Esophagus (tissue), 2 donors: ENCODE measurements around the gene AMPD3. TPM values are rescaled to one million over a fixed set of nuclear protein-coding genes. Genes with fewer than 3 reads are reported as not detected.

ENCODE experiments used
- H3K27ac ChIP-seq, 2 donors: one replicate each; pipeline ENCODE4 v1.5.1; 2013; ENCODE audit warnings: low read depth in 2 of 2, mild to moderate bottlenecking in 2 of 2, inconsistent platforms in 1 of 2, low read length in 1 of 2, moderate library complexity in 1 of 2
- H3K27me3 ChIP-seq, 2 donors: one replicate each; pipeline ENCODE4 v1.6.1; 2013; ENCODE audit warnings: low read length in 2 of 2, control low read depth in 1 of 2, mild to moderate bottlenecking in 1 of 2; ENCODE audit not compliant: insufficient read depth in 2 of 2, control insufficient read depth in 1 of 2
- H3K36me3 ChIP-seq, 2 donors: one replicate each; pipeline ENCODE4 v1.6.1; 2013; ENCODE audit warnings: low read length in 1 of 2; ENCODE audit not compliant: control insufficient read depth in 2 of 2, insufficient read depth in 2 of 2
- H3K4me1 ChIP-seq, 2 donors: one replicate each; pipeline ENCODE4 v1.6.1; 2013; ENCODE audit warnings: low read length in 1 of 2; ENCODE audit not compliant: control insufficient read depth in 2 of 2, insufficient read depth in 2 of 2
- H3K4me3 ChIP-seq, 2 donors: one replicate each; pipeline ENCODE4 v1.5.1; 2013; ENCODE audit warnings: low read length in 2 of 2, mild to moderate bottlenecking in 2 of 2, low read depth in 1 of 2, moderate library complexity in 1 of 2
- H3K9me3 ChIP-seq, 2 donors: one replicate each; pipeline ENCODE4 v1.6.1; 2013; ENCODE audit warnings: mild to moderate bottlenecking in 2 of 2, low read depth in 1 of 2, low read length in 1 of 2, moderate library complexity in 1 of 2; ENCODE audit not compliant: control insufficient read depth in 2 of 2, insufficient read depth in 1 of 2
- whole genome bisulfite sequencing, 2 donors: extraction: QIAGEN DNeasy Blood & Tissue Kit; methylation state at CpG; one replicate each; pipeline ENCODE4 v1.1.7; 2013; 5-methylcytosine and 5-hydroxymethylcytosine counted together
- polyA plus RNA-seq, 2 donors: library from polyadenylated mRNA; stranded (reverse); fragments of 200-250 nt; gene quantifications; one replicate each; pipeline ENCODE4 v1.2.3, GENCODE V29; 2013
- donor health status: healthy with polysubstance abuse.
- donor health status: Bipolar disorder and iron deficiency.

Gene AMPD3
- polyA plus RNA-seq, result 10 to 100 TPM in 1 of 2 donors, 1 to 10 TPM in 1; 4.3 to 11.9 TPM

DNA sequence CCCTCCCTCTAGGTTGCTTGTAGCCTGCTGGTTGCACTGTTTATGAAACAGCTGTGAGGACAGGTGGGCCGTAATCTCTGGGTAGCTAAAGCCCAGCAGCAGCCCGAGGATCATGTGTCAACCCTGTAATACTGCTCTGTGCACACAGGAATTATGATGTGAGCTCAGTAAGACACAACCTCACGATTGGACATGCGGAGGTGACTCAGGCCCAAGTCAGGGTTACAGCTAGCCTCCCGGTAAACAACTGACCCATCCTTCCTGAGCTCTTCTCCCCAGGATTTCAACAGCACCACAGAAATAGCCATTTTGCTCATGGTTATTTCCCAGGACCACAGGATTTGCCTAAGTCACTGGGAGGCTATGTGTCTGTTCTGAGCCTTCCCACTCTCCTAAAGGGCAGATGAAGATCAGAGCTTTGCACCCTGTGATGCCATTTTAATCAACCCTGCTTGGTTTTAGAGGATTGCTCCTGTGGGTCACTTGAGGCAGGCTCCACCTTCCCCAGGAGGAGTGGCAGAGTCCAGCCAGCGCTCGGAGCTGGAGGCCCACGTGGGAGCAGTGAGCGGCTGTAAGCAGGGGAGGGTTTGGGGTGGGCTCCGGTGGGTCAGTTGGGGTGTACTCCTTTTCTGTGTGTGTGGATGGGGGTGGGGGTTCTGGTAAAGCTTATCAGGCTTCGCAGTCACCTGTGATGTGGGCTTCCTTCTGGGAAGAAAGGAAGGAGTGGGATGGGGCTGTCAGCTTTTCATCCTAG lies at the start of gene AMPD3:
Gene AMPD3 (plus strand): TSS at position 387 of the 754 bp plus-strand sequence. CDS start 6,256 bp downstream, outside the sequence.
- 66 to 68% methylated on average over 11 of the region's 11 CpGs for WGBS, 2 donors
- H3K4me3 ChIP-seq, result peak within 1 kb of the TSS; percentile 30 to 33

DNA sequence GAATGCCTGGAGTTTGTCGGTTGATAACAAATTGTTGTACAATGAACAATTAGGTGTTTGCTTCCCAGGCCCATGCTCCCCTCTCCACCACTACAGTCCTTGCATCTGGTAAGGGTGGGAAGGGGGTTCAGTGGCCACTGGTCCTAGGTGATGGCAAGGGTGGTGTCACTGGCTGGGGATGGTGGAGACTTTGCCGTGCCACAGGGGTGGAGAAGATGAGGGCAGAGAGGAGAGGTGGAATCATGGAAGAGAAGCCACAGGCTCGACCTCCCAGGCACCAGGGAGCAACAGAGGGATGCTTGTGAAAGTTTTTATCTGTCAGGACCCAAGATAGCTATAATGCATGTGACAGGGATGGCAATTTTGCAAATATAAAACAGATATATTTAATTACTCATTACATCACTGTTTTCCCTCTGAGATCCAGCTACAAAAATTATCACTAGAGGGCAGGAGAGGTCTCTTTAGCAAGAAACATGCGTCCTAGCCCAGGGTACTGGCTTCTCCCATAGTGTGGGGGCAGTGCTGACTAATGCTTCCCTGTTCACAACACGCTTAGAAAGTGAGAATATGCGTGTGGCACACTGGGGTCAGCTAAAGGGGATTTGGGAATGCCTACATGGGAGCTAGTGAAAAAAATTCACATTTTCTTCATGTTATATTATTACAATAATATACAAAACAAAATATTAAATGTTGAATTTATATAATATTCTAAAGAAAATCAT lies 49.0 kb upstream of the AMPD3 start:
- WGBS, 2 donors, result 32 to 33% methylated on average over 6 of the region's 6 CpGs
- no peaks in the 10 kb centered on the region for H3K9me3 ChIP-seq
- no peaks in the 10 kb centered on the region for H3K27me3 ChIP-seq
- H3K27ac ChIP-seq, result no peak overlapping the region
- H3K4me1 ChIP-seq, result peaks cover 0 to 5% of the 10 kb centered on the region in 2 donors
- no peak overlapping the region for H3K4me3 ChIP-seq
- H3K36me3 ChIP-seq, result no peaks in the 10 kb centered on the region

More for the DNA sequence above, at the start of gene AMPD3:
- Histone ChIP-seq H3K27ac (peak within 1 kb of the TSS; percentile 46 to 77), H3K27me3 (no peaks in the 10 kb centered on the region), H3K9me3 (no peaks in the 10 kb centered on the region), H3K4me1 (peaks cover 0 to 13% of the 10 kb centered on the region in 2 donors), H3K36me3 (no peaks in the 10 kb centered on the region)

DNA sequence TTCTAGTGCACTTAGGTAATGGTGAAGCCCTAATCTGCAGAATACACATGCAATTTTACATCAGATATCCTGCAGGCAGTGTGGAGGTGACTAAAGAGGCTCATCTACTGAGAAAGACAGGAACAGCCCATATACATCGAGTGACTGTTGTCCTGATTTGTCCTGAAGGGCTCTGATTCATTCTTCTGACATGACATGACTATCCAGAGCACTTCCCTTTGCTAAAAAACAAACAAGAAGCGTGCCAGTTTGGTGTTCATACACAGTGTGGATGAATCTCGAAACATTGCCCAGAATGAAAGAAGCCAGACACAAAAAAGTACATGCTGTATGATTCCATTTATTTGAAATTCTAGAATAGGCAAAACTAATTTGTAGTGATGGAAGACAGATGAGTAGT lies 48.0 kb upstream of the AMPD3 start:
- 24 to 38% methylated on average over 3 of the region's 3 CpGs for WGBS, 2 donors
- Histone ChIP-seq H3K27me3 (no peaks in the 10 kb centered on the region), H3K4me1 (peaks cover 0 to 5% of the 10 kb centered on the region in 2 donors), H3K9me3 (no peaks in the 10 kb centered on the region), H3K27ac (peak overlapping the region in 1 of 2 donors; percentile 61), H3K36me3 (no peaks in the 10 kb centered on the region), H3K4me3 (no peak overlapping the region)

DNA sequence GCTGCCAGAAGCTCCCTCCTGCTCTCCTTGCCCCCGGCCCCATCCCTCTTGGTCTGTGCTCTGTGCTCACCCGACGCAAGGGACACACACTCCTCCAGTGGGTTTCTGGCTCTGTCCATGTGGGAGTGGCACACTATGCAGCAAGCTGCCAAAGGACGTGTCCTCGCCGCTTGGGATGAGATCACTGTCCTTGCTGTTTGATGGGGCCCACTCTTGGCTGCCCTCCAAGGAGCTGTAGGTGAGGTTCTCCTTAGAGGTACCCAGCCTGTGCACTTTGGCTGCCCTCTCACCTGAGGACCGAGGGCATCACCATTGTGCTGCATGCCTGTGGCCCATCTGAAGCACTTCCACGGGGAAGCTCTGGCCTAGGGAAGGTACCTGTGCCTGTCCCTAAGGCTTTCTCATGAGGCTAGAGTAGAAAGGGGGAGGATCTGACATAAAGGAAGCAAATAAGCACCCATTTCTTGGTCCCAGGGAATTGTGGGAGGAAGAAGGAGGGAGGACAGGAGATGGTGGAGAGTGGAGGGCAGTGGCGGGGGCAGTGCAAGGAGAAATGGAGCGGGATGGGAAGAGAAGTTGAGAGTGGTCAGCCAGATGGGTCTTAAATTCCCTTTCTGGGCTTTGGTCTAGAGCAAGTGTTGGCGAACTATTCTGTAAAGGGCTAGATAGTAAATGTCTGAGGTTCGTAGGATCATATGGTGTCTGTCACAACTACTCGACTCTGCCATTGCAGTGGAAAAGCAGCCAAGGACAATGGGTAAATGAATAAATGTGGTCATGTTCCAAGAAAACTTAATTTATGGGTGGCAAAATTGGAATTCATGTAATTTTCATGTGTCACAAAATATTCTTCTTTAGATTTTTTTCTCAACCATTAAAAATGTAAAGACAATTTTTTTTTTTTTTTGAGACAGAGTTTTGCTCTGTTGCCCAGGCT lies 47.0 kb upstream of the AMPD3 start:
- Histone ChIP-seq H3K4me3 (no peak overlapping the region), H3K27ac (peak overlapping the region in 1 of 2 donors; percentile 3), H3K36me3 (no peaks in the 10 kb centered on the region), H3K27me3 (no peaks in the 10 kb centered on the region), H3K9me3 (no peaks in the 10 kb centered on the region), H3K4me1 (peaks cover 0 to 5% of the 10 kb centered on the region in 2 donors)
- WGBS, 2 donors, result 78 to 79% methylated on average over 13 of the region's 13 CpGs

DNA sequence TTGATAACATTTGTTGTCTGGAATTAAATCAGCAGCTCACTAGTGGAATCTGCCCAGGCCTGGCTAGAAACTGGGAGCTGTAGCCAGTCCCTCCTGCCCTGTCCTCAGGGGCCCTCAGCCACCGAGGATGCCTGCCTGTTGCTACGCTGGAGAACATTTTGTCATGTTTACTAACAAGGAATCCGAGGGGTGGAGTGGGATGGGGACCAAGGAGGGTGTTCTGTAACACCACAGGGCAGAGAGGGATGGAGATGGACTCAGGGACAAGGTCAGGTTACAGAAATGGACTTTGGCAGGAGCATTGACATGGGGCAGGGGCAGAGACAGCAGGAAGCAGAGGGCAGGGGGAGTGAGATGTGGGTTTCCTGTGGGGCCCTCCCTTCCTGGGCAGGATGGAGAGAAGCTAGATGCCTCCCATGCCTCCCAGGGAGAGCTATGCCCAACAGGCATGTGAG lies 45.8 kb upstream of the AMPD3 start:
- no peaks in the 10 kb centered on the region for H3K9me3 ChIP-seq
- 61 to 70% methylated on average over 3 of the region's 3 CpGs for WGBS, 2 donors
- H3K4me1 ChIP-seq, result peaks cover 0 to 5% of the 10 kb centered on the region in 2 donors

DNA sequence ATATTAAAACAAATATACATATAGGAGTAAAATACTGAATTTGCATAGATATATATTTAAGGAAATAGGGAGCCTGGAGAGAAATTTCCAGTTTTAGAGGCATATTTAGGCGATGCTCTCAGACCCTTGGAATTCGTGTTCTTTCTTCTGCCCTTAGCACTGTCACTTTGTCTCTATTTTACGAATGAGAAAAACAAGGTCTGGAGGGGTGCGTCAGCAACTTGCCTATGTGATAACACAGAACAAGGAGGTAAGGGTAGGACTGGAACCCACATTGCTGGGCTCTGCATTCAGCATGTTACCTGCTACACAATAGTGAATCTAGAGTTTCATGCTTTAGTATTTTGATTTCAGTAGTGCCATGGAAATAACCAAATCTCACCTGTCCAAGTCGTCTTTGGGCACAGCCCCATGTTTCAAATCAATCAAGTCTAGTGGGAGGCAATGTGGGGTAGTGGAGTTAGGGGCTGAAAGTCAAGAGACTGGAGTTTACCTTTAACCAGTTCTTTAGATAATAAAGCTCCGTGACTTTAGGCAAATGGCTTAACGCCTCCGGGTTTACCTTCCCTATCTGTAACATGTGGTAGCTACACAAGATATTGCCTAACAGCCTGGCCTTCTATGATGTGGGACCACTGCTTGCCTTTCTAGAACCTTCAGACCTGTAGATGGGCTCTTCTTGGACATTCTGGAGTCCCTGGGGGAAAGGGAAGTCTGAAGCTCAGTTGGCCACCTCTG lies 44.8 kb upstream of the AMPD3 start:
- H3K4me1 ChIP-seq, result peaks cover 0 to 5% of the 10 kb centered on the region in 2 donors
- H3K36me3 ChIP-seq, result no peaks in the 10 kb centered on the region
- 84 to 92% methylated on average over 8 of the region's 8 CpGs for WGBS, 2 donors

More for the DNA sequence above, 45.8 kb upstream of the AMPD3 start:
- no peaks in the 10 kb centered on the region for H3K36me3 ChIP-seq
- H3K27ac ChIP-seq, result no peak overlapping the region
- no peaks in the 10 kb centered on the region for H3K27me3 ChIP-seq
- no peak overlapping the region for H3K4me3 ChIP-seq

DNA sequence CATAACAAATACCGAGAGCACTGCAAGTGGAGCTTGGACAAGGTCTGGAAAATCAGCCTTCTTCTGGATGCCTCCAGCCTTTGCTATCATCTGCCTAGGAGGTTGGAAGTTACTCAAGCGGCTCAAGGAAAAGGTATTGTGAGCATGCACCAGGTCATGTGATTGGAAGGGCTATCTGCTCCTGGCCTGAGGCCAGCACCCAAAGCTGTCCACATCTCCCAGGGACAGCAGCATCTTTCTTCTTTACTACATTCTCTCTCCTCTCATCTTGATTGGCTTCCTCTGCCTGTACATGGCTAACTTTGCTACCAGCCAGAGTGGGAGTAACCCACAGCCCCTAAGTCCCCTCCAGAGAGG lies 44.2 kb upstream of the AMPD3 start:
- WGBS, 2 donors, result 85 to 92% methylated on average over 2 of the region's 2 CpGs
- peaks cover 0 to 5% of the 10 kb centered on the region in 2 donors for H3K4me1 ChIP-seq
- H3K9me3 ChIP-seq, result no peaks in the 10 kb centered on the region
- H3K27ac ChIP-seq, result no peak overlapping the region
- no peaks in the 10 kb centered on the region for H3K36me3 ChIP-seq
- H3K27me3 ChIP-seq, result no peaks in the 10 kb centered on the region
- H3K4me3 ChIP-seq, result no peak overlapping the region

More for the DNA sequence above, 44.8 kb upstream of the AMPD3 start:
- Histone ChIP-seq H3K9me3 (no peaks in the 10 kb centered on the region), H3K4me3 (no peak overlapping the region), H3K27me3 (no peaks in the 10 kb centered on the region), H3K27ac (no peak overlapping the region)

DNA sequence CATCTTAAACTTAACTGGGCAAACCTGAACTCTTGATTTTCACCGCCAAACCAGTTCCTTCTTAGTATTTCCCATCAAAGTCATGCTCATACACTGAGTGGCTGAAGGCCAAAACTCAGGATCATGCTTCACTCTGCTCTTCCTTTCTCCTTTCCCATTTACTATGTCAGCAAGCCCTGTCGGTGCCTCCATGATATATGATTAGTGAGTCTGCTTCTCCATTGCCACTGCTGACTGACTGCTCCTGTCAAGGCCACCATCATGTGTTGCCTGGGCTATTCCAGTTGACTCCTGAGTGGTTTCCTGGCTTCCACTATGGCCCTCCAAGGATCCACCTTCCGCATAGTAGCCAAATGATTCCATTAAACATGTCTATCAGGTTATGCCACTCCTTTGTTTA lies 42.8 kb upstream of the AMPD3 start:
- H3K27ac ChIP-seq, result peak overlapping the region; percentile 53 to 88
- no peaks in the 10 kb centered on the region for H3K9me3 ChIP-seq
- 68 to 82% methylated on average over 3 of the region's 3 CpGs for WGBS, 2 donors
- H3K4me1 ChIP-seq, result peaks cover 0 to 5% of the 10 kb centered on the region in 2 donors
- H3K27me3 ChIP-seq, result no peaks in the 10 kb centered on the region
- H3K36me3 ChIP-seq, result no peaks in the 10 kb centered on the region
- H3K4me3 ChIP-seq, result no peak overlapping the region
